GM19035 (cell line): Measurements from ENCODE around the gene SLC49A3.
"Not testable (repeated sequence)": the region's sequence is repeated elsewhere in the genome, so short reads cannot be mapped to it uniquely, and the experiment has no call there.

Experiments
- ATAC-seq: cut with Tn5 transposase; IDR thresholded peaks from one replicate; pipeline ENCODE4 v1.9.1; 2021; ENCODE audit not compliant: unreplicated experiment

The SLC49A3 gene

GRCh38 chr4:654871-655463 lies 34.0 kb downstream of the SLC49A3 start:
- ATAC-seq, result no peak

DNA sequence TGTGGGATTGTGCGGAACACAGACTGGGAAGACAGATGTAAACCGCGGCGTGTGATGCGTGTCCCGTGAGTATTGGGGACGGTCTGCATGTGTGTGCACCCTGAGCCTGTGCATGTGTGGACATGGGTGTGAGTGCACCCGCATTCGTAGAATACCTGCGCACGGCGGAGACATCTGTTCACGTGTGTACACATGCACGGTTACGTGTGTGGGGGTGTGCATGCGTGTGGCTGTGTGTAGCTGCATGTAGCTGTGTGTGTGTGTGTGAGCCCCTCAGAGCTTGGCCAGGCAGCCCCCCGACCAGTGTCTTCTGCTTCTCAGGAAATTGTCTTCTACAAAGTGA lies 34.5 kb downstream of the SLC49A3 start:
- no peak for ATAC-seq

- no peak for ATAC-seq
Measured at GRCh38 chr4:653831-654502, 35.0 kb downstream of the SLC49A3 start.

- no peak for ATAC-seq
Measured at GRCh38 chr4:653080-653821, 35.7 kb downstream of the SLC49A3 start.

- ATAC-seq, result no peak
Measured at GRCh38 chr4:651884-652642, 36.9 kb downstream of the SLC49A3 start.

DNA sequence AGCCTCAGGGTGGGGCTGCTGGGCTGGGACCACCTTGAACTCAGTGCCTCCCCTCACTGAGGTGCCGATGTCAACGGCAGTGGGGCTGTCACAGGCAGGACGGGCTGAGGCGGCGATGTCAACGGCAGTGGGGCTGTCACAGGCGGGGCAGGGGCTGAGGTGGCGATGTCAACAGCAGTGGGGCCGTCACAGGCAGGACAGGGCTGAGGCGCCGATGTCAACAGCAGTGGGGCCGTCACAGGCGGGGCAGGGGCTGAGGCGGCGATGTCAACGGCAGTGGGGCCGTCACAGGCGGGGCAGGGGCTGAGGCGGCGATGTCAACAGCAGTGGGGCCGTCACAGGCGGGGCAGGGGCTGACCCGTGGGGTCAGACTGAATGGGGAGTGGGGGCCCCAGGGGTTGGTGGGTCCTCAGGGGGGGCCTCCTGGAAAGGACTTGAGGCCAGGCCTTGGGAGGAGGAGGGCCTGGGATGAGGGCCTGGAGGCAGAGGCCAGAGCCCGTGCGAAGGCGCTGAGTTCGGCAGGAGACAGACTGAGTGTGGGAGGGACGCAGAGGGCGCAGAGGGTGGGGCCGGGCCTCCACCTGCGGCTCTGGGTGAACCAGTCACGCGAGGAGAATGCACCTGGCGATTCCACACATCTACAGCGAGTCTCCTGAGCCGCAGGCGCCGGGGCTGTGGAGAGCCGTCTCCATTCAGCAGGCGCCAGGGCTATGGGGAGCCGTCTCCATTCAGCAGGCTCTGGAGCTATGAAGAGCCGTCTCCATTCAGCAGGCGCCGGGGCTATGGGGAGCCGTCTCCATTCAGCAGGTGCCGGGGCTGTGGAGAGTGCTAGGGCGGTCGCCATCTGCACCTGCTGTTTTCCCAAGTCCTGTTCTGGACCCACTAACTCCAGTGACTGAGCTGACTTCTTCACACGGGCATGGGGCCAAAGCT lies 37.7 kb downstream of the SLC49A3 start:
- ATAC-seq, result no peak

GRCh38 chr4:650461-650860 lies 38.5 kb downstream of the SLC49A3 start:
- no peak for ATAC-seq

GRCh38 chr4:649751-650310 lies 39.1 kb downstream of the SLC49A3 start:
- ATAC-seq, result no peak

- ATAC-seq, result no peak
Measured at GRCh38 chr4:649293-649625, 39.7 kb downstream of the SLC49A3 start.

- no peak for ATAC-seq
Measured at GRCh38 chr4:648579-649292, 40.2 kb downstream of the SLC49A3 start.

GRCh38 chr4:647481-647880 lies 41.5 kb downstream of the SLC49A3 start:
- no peak for ATAC-seq

- ATAC-seq, result no peak
Measured at GRCh38 chr4:646460-646859, 42.5 kb downstream of the SLC49A3 start.

GRCh38 chr4:642366-642765 lies 46.6 kb downstream of the SLC49A3 start:
- not testable (repeated sequence) for ATAC-seq

DNA sequence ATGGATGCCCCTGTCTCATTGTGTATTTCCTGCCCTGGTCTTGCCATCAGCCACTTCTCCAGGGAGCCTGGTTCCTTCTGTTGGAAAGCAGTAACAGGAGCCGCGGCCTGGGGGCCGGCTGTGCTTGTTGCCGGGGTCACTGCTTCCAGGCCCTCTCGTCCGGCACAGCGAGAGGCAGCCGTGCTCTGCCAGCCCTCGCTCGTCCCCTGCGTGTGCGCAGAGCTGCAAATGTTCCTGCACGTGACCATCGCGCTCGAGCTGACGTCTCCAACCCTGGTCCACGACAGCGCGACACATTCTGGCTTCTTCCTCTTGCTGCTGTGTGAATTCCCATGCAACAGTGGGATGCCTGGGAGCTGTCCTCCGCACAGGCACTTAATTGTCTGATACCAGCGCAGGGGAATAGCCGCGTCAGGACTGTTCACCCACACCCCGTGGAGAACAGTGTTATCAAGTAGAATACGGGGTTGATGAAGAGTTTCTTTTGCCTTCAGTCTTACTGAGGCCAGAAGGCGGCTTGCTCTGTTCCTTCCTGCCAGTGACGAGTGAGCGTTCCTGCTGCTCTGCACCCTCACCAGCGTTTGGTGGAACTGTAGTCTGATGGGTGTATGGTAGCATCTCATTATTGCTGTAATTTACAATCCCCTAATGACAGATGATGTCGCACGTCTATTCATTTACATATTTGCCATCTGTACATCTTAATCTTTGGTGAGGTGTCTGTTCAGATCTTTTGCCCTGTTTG lies 51.2 kb downstream of the SLC49A3 start:
- no peak for ATAC-seq

DNA sequence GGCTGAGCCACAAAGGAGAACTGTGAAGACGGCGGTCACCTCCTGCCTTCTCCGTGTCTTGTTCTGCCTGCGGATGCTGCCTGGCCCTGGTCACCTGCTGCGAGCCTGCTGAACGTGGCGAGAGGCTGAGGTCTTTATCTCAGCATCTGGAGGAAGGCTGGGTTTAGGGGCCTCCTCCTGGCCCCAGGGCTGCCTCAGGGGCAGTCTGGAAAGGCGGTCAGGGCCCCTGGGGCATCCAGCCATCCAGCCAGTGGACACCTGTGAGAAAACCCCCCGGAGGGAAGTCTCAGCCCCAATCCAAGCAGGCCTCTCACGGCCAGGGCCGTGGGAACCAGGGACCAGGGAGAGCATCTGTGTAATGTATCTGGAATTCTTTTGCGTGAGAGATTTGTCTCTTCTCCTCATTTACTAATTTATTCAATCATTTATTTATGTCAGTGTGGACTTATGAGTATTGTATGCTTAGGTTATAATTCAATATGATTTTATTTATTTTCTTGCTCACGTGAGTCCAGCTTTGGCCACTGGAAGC lies 52.3 kb downstream of the SLC49A3 start:
- no peak for ATAC-seq

DNA sequence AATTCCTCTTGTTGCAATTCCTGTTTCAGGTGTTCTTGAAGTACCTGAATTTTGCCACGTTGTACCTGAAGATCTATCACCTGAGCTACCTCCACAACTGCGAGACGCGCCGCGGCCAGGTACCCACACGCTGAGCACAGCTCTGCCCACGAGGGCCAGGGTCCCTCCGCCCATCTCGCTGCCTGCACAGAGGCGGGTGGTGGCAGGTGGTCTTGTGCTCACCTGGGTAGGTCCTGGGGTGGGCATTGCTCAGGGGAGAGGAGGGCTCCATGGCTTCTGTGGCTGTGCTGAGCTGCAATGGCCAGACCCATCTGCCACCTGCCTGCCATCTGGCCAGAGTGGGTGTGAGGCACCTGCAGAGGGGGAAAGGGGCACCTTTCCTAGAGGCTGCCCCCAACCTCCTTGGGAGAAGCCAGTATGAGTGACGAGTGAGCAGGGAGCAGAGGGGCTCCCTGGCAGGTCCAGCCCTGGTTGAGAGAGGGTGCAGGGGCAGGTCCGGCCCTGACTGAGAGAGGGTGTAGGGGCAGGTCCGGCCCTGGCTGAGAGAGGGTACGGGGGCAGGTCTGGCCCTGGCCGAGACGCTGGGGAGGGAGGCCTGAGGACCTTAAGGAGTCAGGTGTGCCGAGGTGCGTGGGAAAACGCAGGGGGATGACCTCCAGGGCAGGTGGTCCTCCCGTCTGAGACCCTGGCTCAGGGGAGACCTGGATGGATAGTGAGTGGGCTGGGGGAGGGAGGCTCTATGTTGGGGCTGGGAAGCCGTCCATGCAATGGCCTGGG lies 52.9 kb downstream of the SLC49A3 start:
- ATAC-seq, result no peak

GRCh38 chr4:635066-635835 lies 53.7 kb downstream of the SLC49A3 start:
- ATAC-seq, result not testable (repeated sequence)
